ENCODE results near the gene PPARD. TPM values are rescaled to one million over a fixed set of nuclear protein-coding genes. Genes with fewer than 3 reads are reported as not detected.

Gene PPARD
- total RNA-seq, 1 donor from 2014 or later: 9.9 TPM

DNA sequence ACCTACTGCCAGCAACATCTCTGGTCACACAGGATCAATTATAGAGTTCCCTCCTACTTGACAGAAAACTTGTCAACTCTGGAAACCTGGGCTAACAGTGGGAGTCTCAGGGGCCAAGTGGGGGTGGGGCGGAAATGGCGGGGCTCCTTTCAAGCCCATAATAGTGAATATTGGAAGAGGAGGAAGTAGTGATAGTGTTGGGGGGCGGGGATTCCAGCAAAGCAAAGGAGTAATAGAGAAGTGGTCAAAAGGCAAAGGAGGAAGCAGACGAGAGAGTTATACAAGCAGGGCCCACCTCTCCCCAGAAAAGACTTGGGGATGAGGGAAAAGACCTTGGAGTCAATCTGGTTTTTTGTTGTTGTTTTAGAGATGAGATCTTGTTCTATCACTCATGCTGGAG, 42.7 kb upstream of the PPARD start:
- no peaks in the 10 kb centered on the region for H3K79me2 ChIP-seq (ENCODE audit: insufficient read depth, low read length)
- no peaks in the 10 kb centered on the region for H3K9me3 ChIP-seq (ENCODE audit: insufficient read depth, low read depth, low read length)
- H2AFZ ChIP-seq (ENCODE audit: low read depth, low read length): no peak overlapping the region
- H3K4me1 ChIP-seq (ENCODE audit: insufficient read depth, low read length): peaks cover 12% of the 10 kb centered on the region
- no peaks in the 10 kb centered on the region for H3K9me3 Mint-ChIP-seq (ENCODE audit: unreplicated experiment)
- no peaks in the 10 kb centered on the region for H4K20me1 ChIP-seq (ENCODE audit: insufficient read depth, low read length)
- H3K27me3 Mint-ChIP-seq (ENCODE audit: low read depth, unreplicated experiment): peaks cover 2% of the 10 kb centered on the region
- H3K27me3 ChIP-seq (ENCODE audit: insufficient read depth, low read length): no peaks in the 10 kb centered on the region
- peak overlapping the region; percentile 54 for H3K4me3 Mint-ChIP-seq (ENCODE audit: unreplicated experiment)
- H3K36me3 ChIP-seq (ENCODE audit: insufficient read depth, low read length): no peaks in the 10 kb centered on the region
- H3K9ac ChIP-seq (ENCODE audit: low read length): no peak overlapping the region
- no peak overlapping the region for H3K4me3 ChIP-seq (ENCODE audit: insufficient read depth, low read depth, low read length)
- H3K27ac Mint-ChIP-seq (ENCODE audit: unreplicated experiment): no peak overlapping the region
- no peak overlapping the region for H3K27ac ChIP-seq (ENCODE audit: low read depth, low read length)
- H3K4me1 Mint-ChIP-seq (ENCODE audit: low read depth, unreplicated experiment): peaks cover 8% of the 10 kb centered on the region
- peaks cover 9% of the 10 kb centered on the region for H3K36me3 Mint-ChIP-seq (ENCODE audit: low read depth, unreplicated experiment)
- H3K4me2 ChIP-seq (ENCODE audit: low read length): no peak overlapping the region
- no peak for FAIRE-seq
- DNase-seq (ENCODE audit: low read depth): no peak
- no peak for TF ChIP-seq EZH2 (IDR thresholded peaks at IDR 0.05; ENCODE audit: insufficient read depth, low read length)
- TF ChIP-seq, protein P1, sequence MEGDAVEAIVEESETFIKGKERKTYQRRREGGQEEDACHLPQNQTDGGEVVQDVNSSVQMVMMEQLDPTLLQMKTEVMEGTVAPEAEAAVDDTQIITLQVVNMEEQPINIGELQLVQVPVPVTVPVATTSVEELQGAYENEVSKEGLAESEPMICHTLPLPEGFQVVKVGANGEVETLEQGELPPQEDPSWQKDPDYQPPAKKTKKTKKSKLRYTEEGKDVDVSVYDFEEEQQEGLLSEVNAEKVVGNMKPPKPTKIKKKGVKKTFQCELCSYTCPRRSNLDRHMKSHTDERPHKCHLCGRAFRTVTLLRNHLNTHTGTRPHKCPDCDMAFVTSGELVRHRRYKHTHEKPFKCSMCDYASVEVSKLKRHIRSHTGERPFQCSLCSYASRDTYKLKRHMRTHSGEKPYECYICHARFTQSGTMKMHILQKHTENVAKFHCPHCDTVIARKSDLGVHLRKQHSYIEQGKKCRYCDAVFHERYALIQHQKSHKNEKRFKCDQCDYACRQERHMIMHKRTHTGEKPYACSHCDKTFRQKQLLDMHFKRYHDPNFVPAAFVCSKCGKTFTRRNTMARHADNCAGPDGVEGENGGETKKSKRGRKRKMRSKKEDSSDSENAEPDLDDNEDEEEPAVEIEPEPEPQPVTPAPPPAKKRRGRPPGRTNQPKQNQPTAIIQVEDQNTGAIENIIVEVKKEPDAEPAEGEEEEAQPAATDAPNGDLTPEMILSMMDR (IDR thresholded peaks at IDR 0.05; ENCODE audit: insufficient read depth, low read depth, low read length): no peak

DNA sequence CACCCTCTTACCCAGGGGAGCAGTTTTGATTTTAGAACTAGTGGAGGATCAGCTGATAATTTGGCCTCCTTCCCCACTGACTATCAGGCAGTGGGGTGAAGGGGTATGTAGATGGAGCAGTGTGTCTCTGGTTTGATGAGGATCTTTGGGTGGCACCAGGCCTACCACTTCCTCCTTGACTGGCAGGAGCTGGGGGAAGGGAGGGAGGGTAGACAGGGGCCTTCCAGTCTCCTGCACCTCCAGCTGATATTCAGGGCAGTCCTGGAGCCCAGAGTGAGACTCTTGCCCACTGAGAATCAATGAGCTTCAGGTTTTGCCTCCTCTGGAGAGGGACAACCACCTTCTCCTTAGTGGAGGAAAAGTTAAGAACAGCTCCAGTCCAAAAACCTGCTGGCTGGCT, 41.5 kb upstream of the PPARD start:
- no peak for FAIRE-seq
- Histone ChIP-seq H3K9me3 (ENCODE audit: insufficient read depth, low read depth, low read length) (no peaks in the 10 kb centered on the region), H3K36me3 (ENCODE audit: insufficient read depth, low read length) (no peaks in the 10 kb centered on the region), H3K79me2 (ENCODE audit: insufficient read depth, low read length) (no peaks in the 10 kb centered on the region), H2AFZ (ENCODE audit: low read depth, low read length) (no peak overlapping the region), H3K4me3 (ENCODE audit: insufficient read depth, low read depth, low read length) (no peak overlapping the region), H3K4me1 (ENCODE audit: insufficient read depth, low read length) (peaks cover 12% of the 10 kb centered on the region), H3K4me2 (ENCODE audit: low read length) (no peak overlapping the region), H4K20me1 (ENCODE audit: insufficient read depth, low read length) (no peaks in the 10 kb centered on the region), H3K27ac (ENCODE audit: low read depth, low read length) (no peak overlapping the region), H3K9ac (ENCODE audit: low read length) (no peak overlapping the region), H3K27me3 (ENCODE audit: insufficient read depth, low read length) (no peaks in the 10 kb centered on the region)
- Mint-ChIP-seq H3K4me1 (ENCODE audit: low read depth, unreplicated experiment) (peaks cover 8% of the 10 kb centered on the region), H3K4me3 (ENCODE audit: unreplicated experiment) (no peak overlapping the region), H3K27me3 (ENCODE audit: low read depth, unreplicated experiment) (peaks cover 2% of the 10 kb centered on the region), H3K9me3 (ENCODE audit: unreplicated experiment) (no peaks in the 10 kb centered on the region), H3K36me3 (ENCODE audit: low read depth, unreplicated experiment) (peaks cover 5% of the 10 kb centered on the region), H3K27ac (ENCODE audit: unreplicated experiment) (no peak overlapping the region)
- TF ChIP-seq EZH2 (IDR thresholded peaks at IDR 0.05; ENCODE audit: insufficient read depth, low read length): no peak
- TF ChIP-seq, protein P1 (IDR thresholded peaks at IDR 0.05; ENCODE audit: insufficient read depth, low read depth, low read length): no peak
- no peak for DNase-seq (ENCODE audit: low read depth)

DNA sequence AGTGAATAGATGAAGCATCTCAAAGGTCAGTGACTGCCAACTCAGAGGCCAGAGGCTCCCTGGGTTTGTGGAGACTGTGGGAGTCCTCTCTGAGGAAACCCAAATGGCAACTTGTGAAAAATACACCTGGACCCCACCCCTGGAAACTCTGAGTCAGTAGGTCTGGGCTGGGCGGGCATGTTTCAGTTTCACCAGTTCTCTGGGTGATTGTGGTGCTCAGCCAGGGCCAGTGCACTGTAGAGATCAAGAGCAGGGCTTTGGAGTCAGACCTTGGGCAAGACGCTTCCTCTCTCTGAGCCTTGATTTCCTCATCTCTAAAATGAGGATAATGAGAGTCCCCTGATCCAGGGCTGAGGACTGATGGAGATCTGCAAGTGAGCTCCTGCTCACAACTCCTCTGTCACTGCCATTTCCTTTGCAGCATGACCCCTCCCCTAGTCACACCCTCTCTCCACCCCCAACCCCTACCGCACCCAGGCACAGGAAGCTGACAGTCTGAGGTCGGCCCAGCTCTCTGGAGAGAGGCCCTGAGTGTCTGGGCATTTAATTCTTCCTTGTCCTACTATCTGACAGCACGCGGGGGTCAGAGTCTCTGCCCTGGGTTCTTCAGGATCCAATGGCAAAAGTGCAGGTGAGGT, 39.6 kb upstream of the PPARD start:
- Mint-ChIP-seq H3K27me3 (ENCODE audit: low read depth, unreplicated experiment) (peaks cover 10% of the 10 kb centered on the region), H3K36me3 (ENCODE audit: low read depth, unreplicated experiment) (no peaks in the 10 kb centered on the region), H3K27ac (ENCODE audit: unreplicated experiment) (peak overlapping the region; percentile 77), H3K4me3 (ENCODE audit: unreplicated experiment) (no peak overlapping the region), H3K4me1 (ENCODE audit: low read depth, unreplicated experiment) (peaks cover 8% of the 10 kb centered on the region), H3K9me3 (ENCODE audit: unreplicated experiment) (no peaks in the 10 kb centered on the region)
- no peak for TF ChIP-seq EZH2 (IDR thresholded peaks at IDR 0.05; ENCODE audit: insufficient read depth, low read length)
- TF ChIP-seq, protein P1 (IDR thresholded peaks at IDR 0.05; ENCODE audit: insufficient read depth, low read depth, low read length): no peak
- H3K27ac ChIP-seq (ENCODE audit: low read depth, low read length): no peak overlapping the region
- no peaks in the 10 kb centered on the region for H3K9me3 ChIP-seq (ENCODE audit: insufficient read depth, low read depth, low read length)
- peaks cover 2% of the 10 kb centered on the region for H3K27me3 ChIP-seq (ENCODE audit: insufficient read depth, low read length)
- peak overlapping the region; percentile 29 for H2AFZ ChIP-seq (ENCODE audit: low read depth, low read length)
- H3K4me3 ChIP-seq (ENCODE audit: insufficient read depth, low read depth, low read length): no peak overlapping the region
- H3K4me2 ChIP-seq (ENCODE audit: low read length): peak overlapping the region; percentile 8
- H4K20me1 ChIP-seq (ENCODE audit: insufficient read depth, low read length): no peaks in the 10 kb centered on the region
- no peaks in the 10 kb centered on the region for H3K79me2 ChIP-seq (ENCODE audit: insufficient read depth, low read length)
- no peak for FAIRE-seq
- H3K4me1 ChIP-seq (ENCODE audit: insufficient read depth, low read length): peaks cover 4% of the 10 kb centered on the region
- H3K36me3 ChIP-seq (ENCODE audit: insufficient read depth, low read length): no peaks in the 10 kb centered on the region
- no peak for DNase-seq (ENCODE audit: low read depth)
- peak overlapping the region; percentile 27 for H3K9ac ChIP-seq (ENCODE audit: low read length)
